ENCODE results near the gene MRPL48.

MRPL48 gene

GRCh38 chr11:73787643-73788558 is at the start of gene MRPL48:
Gene MRPL48 (plus strand): TSS chr11:73787874. CDS start chr11:73787972, 98 bp downstream.
- H3K27me3 ChIP-seq, result no peaks in the 10 kb centered on the region
- H3K36me3 ChIP-seq, result no peaks in the 10 kb centered on the region
- H3K27ac ChIP-seq, result peak within 1 kb of the TSS; percentile 82
- TF ChIP-seq CTCF (IDR thresholded peaks at IDR 0.05), result no peak
- peaks cover 26% of the 10 kb centered on the region in 2 experiments for H3K4me1 ChIP-seq (ENCODE audit: control insufficient read depth in 1 of 2, insufficient read depth in 1 of 2, low read depth in 1 of 2, low read length in 1 of 2)
- H3K4me3 ChIP-seq (ENCODE audit: low read depth in 1 of 2, low read length in 1 of 2), result peak within 1 kb of the TSS; percentile 76 to 79
- H3K9me3 ChIP-seq, result no peaks in the 10 kb centered on the region

GRCh38 chr11:73743045-73743444 is 44.6 kb upstream of the MRPL48 start:
- Histone ChIP-seq H3K36me3 (no peaks in the 10 kb centered on the region), H3K9me3 (no peaks in the 10 kb centered on the region), H3K4me3 (ENCODE audit: low read depth in 1 of 2, low read length in 1 of 2) (no peak overlapping the region), H3K27me3 (no peaks in the 10 kb centered on the region), H3K4me1 (ENCODE audit: control insufficient read depth in 1 of 2, insufficient read depth in 1 of 2, low read depth in 1 of 2, low read length in 1 of 2) (no peaks in the 10 kb centered on the region), H3K27ac (no peak overlapping the region)
- no peak for TF ChIP-seq CTCF (IDR thresholded peaks at IDR 0.05)

- peaks cover 7 to 8% of the 10 kb centered on the region in 2 experiments for H3K4me1 ChIP-seq (ENCODE audit: control insufficient read depth in 1 of 2, insufficient read depth in 1 of 2, low read depth in 1 of 2, low read length in 1 of 2)
- H3K4me3 ChIP-seq (ENCODE audit: low read depth in 1 of 2, low read length in 1 of 2), result no peak overlapping the region
- no peaks in the 10 kb centered on the region for H3K27me3 ChIP-seq
- H3K9me3 ChIP-seq, result no peaks in the 10 kb centered on the region
- TF ChIP-seq CTCF (IDR thresholded peaks at IDR 0.05), result no peak
- no peaks in the 10 kb centered on the region for H3K36me3 ChIP-seq
- no peak overlapping the region for H3K27ac ChIP-seq
These were observed 41.0 kb upstream of the MRPL48 start for GRCh38 chr11:73746701-73747100.

GRCh38 chr11:73747762-73748161 is 39.9 kb upstream of the MRPL48 start:
- Histone ChIP-seq H3K27ac (no peak overlapping the region), H3K36me3 (no peaks in the 10 kb centered on the region), H3K4me1 (ENCODE audit: control insufficient read depth in 1 of 2, insufficient read depth in 1 of 2, low read depth in 1 of 2, low read length in 1 of 2) (peaks cover 7 to 8% of the 10 kb centered on the region in 2 experiments), H3K27me3 (no peaks in the 10 kb centered on the region), H3K4me3 (ENCODE audit: low read depth in 1 of 2, low read length in 1 of 2) (no peak overlapping the region), H3K9me3 (no peaks in the 10 kb centered on the region)
- no peak for TF ChIP-seq CTCF (IDR thresholded peaks at IDR 0.05)

- H3K27me3 ChIP-seq, result no peaks in the 10 kb centered on the region
- TF ChIP-seq CTCF (IDR thresholded peaks at IDR 0.05), result no peak
These were observed 39.4 kb upstream of the MRPL48 start for GRCh38 chr11:73748300-73748699.

More at GRCh38 chr11:73748300-73748699, 39.4 kb upstream of the MRPL48 start:
- Histone ChIP-seq H3K4me3 (ENCODE audit: low read depth in 1 of 2, low read length in 1 of 2) (no peak overlapping the region), H3K4me1 (ENCODE audit: control insufficient read depth in 1 of 2, insufficient read depth in 1 of 2, low read depth in 1 of 2, low read length in 1 of 2) (peaks cover 7 to 8% of the 10 kb centered on the region in 2 experiments), H3K9me3 (no peaks in the 10 kb centered on the region), H3K27ac (no peak overlapping the region), H3K36me3 (no peaks in the 10 kb centered on the region)
